Stomach (tissue), 9 donors: ENCODE results near the gene FUCA2. TPM values are rescaled to one million over a fixed set of nuclear protein-coding genes. Genes with fewer than 3 reads are reported as not detected.
"Not testable (repeated sequence)": the region's sequence is repeated elsewhere in the genome, so short reads cannot be mapped to it uniquely, and the experiment has no call there.

Experiments used
- DNase-seq, 2 donors: peaks; one replicate each; pipeline versions ENCODE4 v3.0.0 to v3.0.0-alpha.2; 2013 to 2019
- H3K27ac ChIP-seq, 5 donors: fragments of 200-600 bp in 4 of 5; sonication (generic) in 4 of 5; one replicate each; pipeline ENCODE4 v1.5.1; 2013 to 2019; ENCODE audit warnings: mild to moderate bottlenecking in 1 of 5, moderate library complexity in 1 of 5
- H3K27me3 ChIP-seq, 3 donors: fragments of 200-600 bp; sonication (generic); one replicate each; pipeline ENCODE4 v1.5.1; 2017 to 2019; ENCODE audit warnings: mixed run types in 1 of 3
- H3K36me3 ChIP-seq, 4 donors: fragments of 200-600 bp; sonication (generic); 1 replicate in 3 of 4; 2 replicates in 1 of 4; pipeline ENCODE4 v1.5.1; 2016 to 2019
- H3K4me1 ChIP-seq, 4 donors: fragments of 200-600 bp; sonication (generic); one replicate each; pipeline ENCODE4 v1.5.1; 2016 to 2019
- H3K4me3 ChIP-seq, 4 donors: fragments of 200-600 bp; sonication (generic) in 3 of 4; one replicate each; pipeline ENCODE4 v1.5.1; 2016 to 2019; ENCODE audit warnings: mild to moderate bottlenecking in 1 of 4
- H3K9me3 ChIP-seq, 4 donors: fragments of 200-600 bp; sonication (generic); one replicate each; pipeline ENCODE4 v1.5.1; 2016 to 2019
- CTCF ChIP-seq, 7 experiments: fragments of 450-650 bp in 4 of 7; fragments of 200-600 bp in 3 of 7; sonication (generic) in 3 of 7; IDR thresholded peaks; one replicate each; pipeline ENCODE4 v1.5.1; 2016 to 2019; ENCODE audit warnings: antibody characterized with exemption in 7 of 7, control low read depth in 2 of 7, mild to moderate bottlenecking in 1 of 7
- EP300 ChIP-seq: sonication (generic); formaldehyde crosslinking; IDR thresholded peaks from one replicate; pipeline ENCODE4 v1.6.1; 2017; ENCODE audit warnings: antibody characterized with exemption
- POLR2A ChIP-seq, 4 donors: fragments of 450-650 bp; IDR thresholded peaks; one replicate each; pipeline ENCODE4 v1.6.1; 2016; ENCODE audit warnings: antibody characterized with exemption in 4 of 4, control low read depth in 2 of 4, mild to moderate bottlenecking in 1 of 4, moderate library complexity in 1 of 4
- POLR2AphosphoS5 ChIP-seq, 3 donors: sonication (generic); formaldehyde crosslinking; IDR thresholded peaks; one replicate each; pipeline ENCODE4 v1.6.1; 2016; ENCODE audit warnings: antibody characterized with exemption in 3 of 3
- WGBS, 5 donors: extraction: QIAGEN DNeasy Blood & Tissue Kit in 3 of 5; methylation state at CpG; one replicate each; pipeline versions ENCODE4 v1.1.5 to v1.1.7; 2013 to 2018; 5-methylcytosine and 5-hydroxymethylcytosine counted together
- intact Hi-C: fragments of 100-400 bp; cut with DNase I; formaldehyde crosslinking; loops from one replicate; pipeline ENCODE4 v1.15.1; 2023; ENCODE audit warnings: low total_unique reads
- polyA plus RNA-seq, 3 donors: library from polyadenylated mRNA; stranded (reverse); fragments of 200-250 nt; gene quantifications; one replicate each; pipeline ENCODE4 v1.2.3, GENCODE V29; 2013
- total RNA-seq, 5 donors: library from RNA; depleted of rRNA; stranded (reverse); fragments of >200 nt; gene quantifications; one replicate each; pipeline versions ENCODE4 v1.1.0 to v1.2.3, GENCODE V29; 2014 to 2016
- donor health status: healthy with polysubstance abuse.
- donor health status: Bipolar disorder and iron deficiency.
- donor health status: healthy.

The FUCA2 gene
- total and polyA plus RNA-seq, 8 donors = 12.9 to 53.8 (median 25.7) TPM

GRCh38 chr6:143516690-143517446 lies 5.3 kb upstream of the FUCA2 start:
- TF ChIP-seq POLR2AphosphoS5 (IDR thresholded peaks at IDR 0.05) (no peak), CTCF (IDR thresholded peaks at IDR 0.05) (no peak), POLR2A (IDR thresholded peaks at IDR 0.05) (no peak), EP300 (no peak)
- intact Hi-C loops = no loop called here
- WGBS, 5 donors = 70 to 92% (median 79%) methylated on average over 2 of the region's 2 CpGs
- no peak overlapping the region for H3K27ac ChIP-seq
- H3K9me3 ChIP-seq = no peaks in the 10 kb centered on the region
- H3K4me3 ChIP-seq = no peak overlapping the region
- no peak for DNase-seq
- peaks cover 4 to 34% (median 21%) of the 10 kb centered on the region in 4 donors for H3K4me1 ChIP-seq
- no peaks in the 10 kb centered on the region for H3K27me3 ChIP-seq
- no peaks in the 10 kb centered on the region for H3K36me3 ChIP-seq

GRCh38 chr6:143515766-143516355 lies 4.3 kb upstream of the FUCA2 start:
- H3K27ac ChIP-seq = no peak overlapping the region
- peaks cover 6 to 38% (median 27%) of the 10 kb centered on the region in 4 donors for H3K4me1 ChIP-seq
- intact Hi-C loops = no loop called here
- no peak overlapping the region for H3K4me3 ChIP-seq
- H3K36me3 ChIP-seq = no peaks in the 10 kb centered on the region
- no peak for DNase-seq
- no peaks in the 10 kb centered on the region for H3K27me3 ChIP-seq
- 86 to 94% (median 87%) methylated on average over 7 of the region's 7 CpGs for WGBS, 5 donors
- H3K9me3 ChIP-seq = no peaks in the 10 kb centered on the region
- no peak for TF ChIP-seq POLR2A (IDR thresholded peaks at IDR 0.05)
- no peak for TF ChIP-seq EP300
- no peak for TF ChIP-seq CTCF (IDR thresholded peaks at IDR 0.05)
- no peak for TF ChIP-seq POLR2AphosphoS5 (IDR thresholded peaks at IDR 0.05)

GRCh38 chr6:143515061-143515760 lies 3.7 kb upstream of the FUCA2 start:
- no peak overlapping the region for H3K4me3 ChIP-seq
- peak; percentile 53 to 73 for DNase-seq
- peaks cover 12 to 44% (median 30%) of the 10 kb centered on the region in 4 donors for H3K4me1 ChIP-seq
- no peak for TF ChIP-seq EP300
- TF ChIP-seq POLR2AphosphoS5 (IDR thresholded peaks at IDR 0.05) = peak in 2 of 3 donors; percentile 42 to 49
- no peak for TF ChIP-seq CTCF (IDR thresholded peaks at IDR 0.05)
- H3K36me3 ChIP-seq = no peaks in the 10 kb centered on the region
- no peaks in the 10 kb centered on the region for H3K9me3 ChIP-seq
- H3K27me3 ChIP-seq = no peaks in the 10 kb centered on the region
- 49 to 57% (median 52%) methylated on average over 11 to 12 of the region's 12 CpGs for WGBS, 5 donors
- H3K27ac ChIP-seq = peak overlapping the region in 1 of 5 donors; percentile 55
- intact Hi-C loops = no loop called here

- Histone ChIP-seq H3K4me1 (peaks cover 12 to 62% (median 43%) of the 10 kb centered on the region in 4 donors), H3K27me3 (no peaks in the 10 kb centered on the region), H3K4me3 (no peak overlapping the region), H3K36me3 (peaks cover 0 to 2% (median 0%) of the 10 kb centered on the region in 4 donors), H3K9me3 (no peaks in the 10 kb centered on the region), H3K27ac (peak overlapping the region in 1 of 5 donors; percentile 92)
- WGBS, 5 donors = 62 to 68% (median 65%) methylated on average over 4 of the region's 4 CpGs
- peak in 3 of 7 experiments; percentile 9 to 52 (median 23) for TF ChIP-seq CTCF (IDR thresholded peaks at IDR 0.05)
- TF ChIP-seq POLR2A (IDR thresholded peaks at IDR 0.05) = no peak
- intact Hi-C loops = no loop called here
- DNase-seq = peak; percentile 44 to 53
Measured at GRCh38 chr6:143513410-143513809, 1.9 kb upstream of the FUCA2 start.

GRCh38 chr6:143510326-143510725 lies 1.2 kb downstream of the FUCA2 start:
- H3K27me3 ChIP-seq, intact Hi-C loops, H3K9me3 ChIP-seq, DNase-seq: not testable (repeated sequence)
- H3K4me3 ChIP-seq = peak overlapping the region; percentile 69 to 80 (median 80)
- peaks cover 0 to 21% (median 20%) of the 10 kb centered on the region in 4 donors for H3K36me3 ChIP-seq
- peaks cover 12 to 53% (median 35%) of the 10 kb centered on the region in 4 donors for H3K4me1 ChIP-seq
- WGBS, 5 donors = 91 to 93% (median 91%) methylated on average over 13 of the region's 13 CpGs
- peak overlapping the region in 1 of 5 donors; percentile 87 for H3K27ac ChIP-seq
